B cell (primary cell): ENCODE results near the gene ANK2. TPM values are rescaled to one million over a fixed set of nuclear protein-coding genes. Genes with fewer than 3 reads are reported as not detected.

Experiments used
- ATAC-seq: fragments of 200-7000 bp; cut with Tn5 transposase; one replicate; pipeline ENCODE4 v1.10.0; 2021; ENCODE audit warnings: low read depth, mild to moderate bottlenecking, moderate number of reproducible peaks, moderate library complexity
- CTCF ChIA-PET: fragments of 350-600 bp; sonication (Branson Sonifier 250); formaldehyde crosslinking; loops from one replicate; lab custom pipeline; 2021; ENCODE audit warnings: antibody characterized with exemption, inconsistent platforms; lab: Charles Lee
- POLR2A ChIA-PET: fragments of 350-600 bp; sonication (Branson Sonifier 250); formaldehyde crosslinking; loops from one replicate; lab custom pipeline; 2021; ENCODE audit warnings: antibody characterized with exemption; lab: Charles Lee
- DNase-seq: peaks from one replicate; pipeline ENCODE4 v3.0.0; 2013
- H2AFZ ChIP-seq: 2 replicates; pipeline ENCODE4 v1.6.1; 2012; ENCODE audit warnings: mild to moderate bottlenecking, low read depth, low read length; ENCODE audit not compliant: insufficient read depth, poor library complexity, severe bottlenecking
- H3K27ac ChIP-seq, 2 donors: 1 replicate in 1 of 2; 2 replicates in 1 of 2; pipeline ENCODE4 v1.5.1; 2012 to 2013; ENCODE audit warnings: low read length in 2 of 2, mild to moderate bottlenecking in 2 of 2, moderate library complexity in 1 of 2
- H3K27me3 ChIP-seq, 4 experiments: fragments of 200-600 bp in 1 of 4; sonication (generic) in 1 of 4; replicated peaks in 1 of 4; 1 replicate in 2 of 4; 2 replicates in 2 of 4; pipeline versions ENCODE4 v1.6.1 to v1.7.0; 2013 to 2016; ENCODE audit warnings: low read length in 3 of 4, mild to moderate bottlenecking in 2 of 4, mixed read lengths in 1 of 4, moderate library complexity in 1 of 4; ENCODE audit not compliant: insufficient read depth in 4 of 4, control insufficient read depth in 3 of 4; ENCODE audit errors: control extremely low read depth in 1 of 4
- H3K36me3 ChIP-seq, 2 experiments: replicated peaks in 1 of 2; 1 replicate in 1 of 2; 2 replicates in 1 of 2; pipeline versions ENCODE4 v1.6.1 to v1.7.1; 2013; ENCODE audit warnings: low read length in 1 of 2; ENCODE audit not compliant: insufficient read depth in 2 of 2, control insufficient read depth in 1 of 2; ENCODE audit errors: control extremely low read depth in 1 of 2, extremely low read depth in 1 of 2
- H3K4me1 ChIP-seq, 2 donors: fragments of 200-600 bp in 1 of 2; sonication (generic) in 1 of 2; 1 replicate in 1 of 2; 2 replicates in 1 of 2; pipeline versions ENCODE4 v1.5.1 to v1.6.1; 2013 to 2017; ENCODE audit warnings: low read length in 2 of 2; ENCODE audit not compliant: control insufficient read depth in 2 of 2, insufficient read depth in 2 of 2
- H3K4me2 ChIP-seq: replicated peaks from 2 replicates; pipeline ENCODE3; 2012; ENCODE audit warnings: mild to moderate bottlenecking, low read depth, low read length; ENCODE audit not compliant: poor library complexity, severe bottlenecking
- H3K4me3 ChIP-seq, 5 experiments: fragments of 200-600 bp in 1 of 5; sonication (generic) in 1 of 5; 1 replicate in 3 of 5; 2 replicates in 2 of 5; pipeline versions ENCODE4 v1.5.1 to v1.7.0; 2011 to 2016; ENCODE audit warnings: low read length in 4 of 5, mild to moderate bottlenecking in 4 of 5, low read depth in 2 of 5, control low read depth in 1 of 5, moderate library complexity in 1 of 5; ENCODE audit not compliant: insufficient read depth in 1 of 5; ENCODE audit errors: control extremely low read depth in 1 of 5, extremely low read depth in 1 of 5
- H3K79me2 ChIP-seq: fragments of 200-600 bp; sonication (generic); one replicate; pipeline ENCODE4 v1.6.0; 2016; ENCODE audit warnings: low read length; ENCODE audit not compliant: control insufficient read depth, insufficient read depth
- H3K9ac ChIP-seq: fragments of 200-600 bp; sonication (generic); 2 replicates; pipeline ENCODE4 v1.6.1; 2017; ENCODE audit warnings: mild to moderate bottlenecking, low read length, moderate library complexity
- H3K9me3 ChIP-seq, 3 donors: one replicate each; pipeline versions ENCODE4 v1.6.1 to v1.7.1; 2013; ENCODE audit warnings: low read length in 2 of 3; ENCODE audit not compliant: control insufficient read depth in 2 of 3, insufficient read depth in 1 of 3; ENCODE audit errors: control extremely low read depth in 1 of 3
- H4K20me1 ChIP-seq: 2 replicates; pipeline ENCODE4 v1.6.0; 2012; ENCODE audit warnings: mild to moderate bottlenecking, low read length; ENCODE audit not compliant: insufficient read depth, control insufficient read depth, poor library complexity, severe bottlenecking
- H3K27ac Mint-ChIP-seq: one replicate; pipeline ENCODE4 v1.8.0; 2021; ENCODE audit warnings: mixed read lengths
- H3K27me3 Mint-ChIP-seq: one replicate; pipeline ENCODE4 v1.8.0; 2021; ENCODE audit warnings: mixed read lengths
- H3K4me1 Mint-ChIP-seq: one replicate; pipeline ENCODE4 v1.8.0; 2021; ENCODE audit warnings: mixed read lengths
- H3K4me3 Mint-ChIP-seq: one replicate; pipeline ENCODE4 v1.8.0; 2021; ENCODE audit warnings: mixed read lengths
- H3K9me3 Mint-ChIP-seq: one replicate; pipeline ENCODE4 v1.8.0; 2022; ENCODE audit warnings: mixed read lengths; ENCODE audit not compliant: insufficient read depth
- EZH2 ChIP-seq: IDR thresholded peaks from 2 replicates; pipeline ENCODE4 v1.6.1; 2012; ENCODE audit warnings: borderline replicate concordance, low read depth, mild to moderate bottlenecking, moderate library complexity, low read length; ENCODE audit not compliant: insufficient read depth, poor library complexity, severe bottlenecking
- WGBS: methylation state at CpG from one replicate; pipeline ENCODE4 v1.1.5; 2013; ENCODE audit warnings: missing lambda C conversion rate; ENCODE audit not compliant: insufficient coverage; 5-methylcytosine and 5-hydroxymethylcytosine counted together
- intact Hi-C: fragments of 100-400 bp; cut with micrococcal nuclease; formaldehyde crosslinking; loops from one replicate; pipeline ENCODE4 v1.10.0; 2022
- polyA plus RNA-seq: library from polyadenylated mRNA; depleted of rRNA; stranded (reverse); fragments of >200 nt; gene quantifications from 2 replicates; pipeline ENCODE4 v1.2.3, GENCODE V29; 2012
- total RNA-seq, 2 donors: library from RNA; stranded (reverse); fragments of 120-200 nt in 1 of 2; gene quantifications; 1 replicate in 1 of 2; 2 replicates in 1 of 2; pipeline versions ENCODE4 v1.2.3 to v1.2.4, GENCODE V29; 2013 to 2022
- TF ChIP-seq, protein P1 (sequence below): fragments of 200-600 bp; IDR thresholded peaks from one replicate; pipeline ENCODE4 v1.8.0; 2022; ENCODE audit warnings: antibody characterized with exemption, mild to moderate bottlenecking

Gene ANK2
- total and polyA plus RNA-seq, 2 donors (not counting 1 experiment from before 2014, with no cell fraction given) = 0.16 to 3.6 TPM

DNA sequence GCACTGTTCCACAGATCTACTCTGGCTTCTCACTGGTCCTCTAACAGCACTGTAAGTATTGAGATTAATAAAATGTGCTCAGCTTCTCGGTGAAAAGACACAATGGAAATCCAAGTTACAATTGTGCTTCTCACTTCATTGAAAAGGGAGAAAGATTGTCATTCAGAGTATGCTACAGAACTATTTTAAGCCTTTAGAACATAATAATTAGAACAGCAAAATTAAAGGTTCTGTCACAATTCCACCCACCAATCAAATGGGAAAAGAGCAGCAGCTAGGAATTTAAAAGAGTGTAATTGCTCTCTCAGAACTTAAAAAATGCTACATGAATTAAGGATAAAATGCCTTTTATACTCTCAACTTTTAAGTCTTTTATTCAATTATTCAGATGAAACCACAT lies 329.4 kb downstream of the ANK2 start:
- H3K27me3 Mint-ChIP-seq = no peaks in the 10 kb centered on the region
- ChIA-PET POLR2A (no interaction called here), CTCF (interaction anchor here (0.7 to 1.9 kb wide), 2 partner anchors 16 to 121 kb away, joined by 3 to 6 read pairs; no protein-coding TSS in a partner anchor)
- Histone ChIP-seq H3K27ac (no peak overlapping the region), H3K9me3 (no peaks in the 10 kb centered on the region), H3K9ac (no peak overlapping the region), H4K20me1 (no peaks in the 10 kb centered on the region), H3K4me3 (no peak overlapping the region), H3K4me1 (no peaks in the 10 kb centered on the region), H3K27me3 (no peaks in the 10 kb centered on the region), H2AFZ (no peak overlapping the region), H3K36me3 (no peaks in the 10 kb centered on the region), H3K79me2 (no peaks in the 10 kb centered on the region), H3K4me2 (no peak overlapping the region)
- DNase-seq = no peak
- no peaks in the 10 kb centered on the region for H3K9me3 Mint-ChIP-seq
- no CpG with 5 or more reads among the region's 1 CpG for WGBS
- intact Hi-C loops = no loop called here
- no peak for ATAC-seq
- no peaks in the 10 kb centered on the region for H3K4me1 Mint-ChIP-seq
- H3K4me3 Mint-ChIP-seq = no peak overlapping the region
- no peak for TF ChIP-seq EZH2
- TF ChIP-seq, protein P1, sequence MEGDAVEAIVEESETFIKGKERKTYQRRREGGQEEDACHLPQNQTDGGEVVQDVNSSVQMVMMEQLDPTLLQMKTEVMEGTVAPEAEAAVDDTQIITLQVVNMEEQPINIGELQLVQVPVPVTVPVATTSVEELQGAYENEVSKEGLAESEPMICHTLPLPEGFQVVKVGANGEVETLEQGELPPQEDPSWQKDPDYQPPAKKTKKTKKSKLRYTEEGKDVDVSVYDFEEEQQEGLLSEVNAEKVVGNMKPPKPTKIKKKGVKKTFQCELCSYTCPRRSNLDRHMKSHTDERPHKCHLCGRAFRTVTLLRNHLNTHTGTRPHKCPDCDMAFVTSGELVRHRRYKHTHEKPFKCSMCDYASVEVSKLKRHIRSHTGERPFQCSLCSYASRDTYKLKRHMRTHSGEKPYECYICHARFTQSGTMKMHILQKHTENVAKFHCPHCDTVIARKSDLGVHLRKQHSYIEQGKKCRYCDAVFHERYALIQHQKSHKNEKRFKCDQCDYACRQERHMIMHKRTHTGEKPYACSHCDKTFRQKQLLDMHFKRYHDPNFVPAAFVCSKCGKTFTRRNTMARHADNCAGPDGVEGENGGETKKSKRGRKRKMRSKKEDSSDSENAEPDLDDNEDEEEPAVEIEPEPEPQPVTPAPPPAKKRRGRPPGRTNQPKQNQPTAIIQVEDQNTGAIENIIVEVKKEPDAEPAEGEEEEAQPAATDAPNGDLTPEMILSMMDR = no peak
- no peak overlapping the region for H3K27ac Mint-ChIP-seq

DNA sequence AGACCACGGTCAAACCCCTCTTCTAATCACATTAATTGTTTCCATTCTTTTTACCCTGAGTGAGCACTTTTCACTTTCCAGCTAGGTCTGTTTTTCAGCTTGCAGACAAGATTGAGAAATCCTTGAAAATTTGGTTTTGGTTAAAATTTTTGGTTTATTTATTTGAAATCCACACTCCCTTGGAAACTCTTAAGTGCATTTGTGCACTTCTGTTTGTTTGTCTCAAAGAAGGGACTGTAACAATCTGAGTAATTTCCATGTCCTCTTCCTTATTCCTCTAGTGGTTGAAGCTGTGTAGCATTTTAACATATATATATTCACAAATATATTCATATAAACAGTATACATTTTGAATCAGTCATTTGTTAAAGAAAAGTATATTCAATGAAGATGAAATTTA lies 333.3 kb downstream of the ANK2 start:
- H3K27ac Mint-ChIP-seq = no peak overlapping the region
- TF ChIP-seq, protein P1 = no peak
- no peak for TF ChIP-seq EZH2
- no peak for ATAC-seq
- ChIA-PET POLR2A (no interaction called here), CTCF (interaction anchor here (0.7 kb wide), 2 partner anchors 803 to 1066 kb away, joined by 3 read pairs; no protein-coding TSS in a partner anchor)
- Histone ChIP-seq H3K27me3 (no peaks in the 10 kb centered on the region), H3K4me2 (no peak overlapping the region), H3K9ac (no peak overlapping the region), H2AFZ (no peak overlapping the region), H3K27ac (no peak overlapping the region), H3K79me2 (no peaks in the 10 kb centered on the region), H3K36me3 (no peaks in the 10 kb centered on the region), H3K4me3 (no peak overlapping the region), H4K20me1 (no peaks in the 10 kb centered on the region), H3K9me3 (no peaks in the 10 kb centered on the region), H3K4me1 (no peaks in the 10 kb centered on the region)
- intact Hi-C loops = no loop called here
- 100% methylated on average over 1 of the region's 1 CpG for WGBS
- H3K9me3 Mint-ChIP-seq = no peaks in the 10 kb centered on the region
- DNase-seq = no peak
- H3K27me3 Mint-ChIP-seq = no peaks in the 10 kb centered on the region
- no peak overlapping the region for H3K4me3 Mint-ChIP-seq
- no peaks in the 10 kb centered on the region for H3K4me1 Mint-ChIP-seq
